ENCODE measurements around the gene ATG16L1.

The ATG16L1 gene

DNA sequence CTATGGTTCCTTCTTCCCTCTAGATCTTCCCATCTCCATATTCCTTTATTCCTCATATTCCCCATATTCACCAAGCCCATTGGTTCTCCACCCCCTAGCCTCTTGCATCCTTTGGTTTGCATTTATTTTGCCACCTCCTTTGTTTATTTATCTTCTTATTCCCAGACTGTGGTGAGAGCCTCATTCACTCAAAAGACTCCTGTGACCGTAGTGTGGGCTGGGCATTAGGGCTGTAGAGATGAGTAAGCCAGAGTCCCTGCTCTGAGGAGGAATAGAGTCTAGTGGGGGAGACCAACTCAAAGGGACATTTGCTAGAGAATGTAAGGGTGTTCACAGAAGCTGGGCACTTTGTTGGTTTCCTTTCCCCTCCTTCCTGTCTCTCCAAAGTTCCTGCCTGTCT, 8.3 kb downstream of the ATG16L1 start:
- no peaks in the 10 kb centered on the region for H3K9me3 ChIP-seq (replicated peaks in 1 of 11)
- peaks cover 95 to 100% (median 99%) of the 10 kb centered on the region in 11 experiments for H3K36me3 ChIP-seq
- H3K4me1 ChIP-seq: peaks cover 0 to 11% (median 0%) of the 10 kb centered on the region in 10 experiments; a peak in 3 of 20 replicates
- H3K4me3 ChIP-seq: no peak overlapping the region
- H3K4me2 ChIP-seq: no peak overlapping the region
- no peak overlapping the region for H3K27ac ChIP-seq
- peaks cover 28 to 99% (median 71%) of the 10 kb centered on the region in 11 experiments; a peak in 20 of 22 replicates for H4K20me1 ChIP-seq
- TF ChIP-seq Cebpa-rat (IDR thresholded peaks at IDR 0.05): no peak
- no peak overlapping the region for H3K9ac ChIP-seq
- H3K27me3 ChIP-seq: no peaks in the 10 kb centered on the region

- peaks cover 98 to 100% (median 100%) of the 10 kb centered on the region in 11 experiments for H3K36me3 ChIP-seq
- no peak overlapping the region for H3K27ac ChIP-seq
- H3K9me3 ChIP-seq (replicated peaks in 1 of 11): no peaks in the 10 kb centered on the region
- no peak overlapping the region for H3K4me2 ChIP-seq
- H4K20me1 ChIP-seq: peaks cover 21 to 92% (median 62%) of the 10 kb centered on the region in 11 experiments; a peak in 20 of 22 replicates
- H3K27me3 ChIP-seq: no peaks in the 10 kb centered on the region
- H3K4me1 ChIP-seq: 0 out of 20 replicates have a peak, but pooled peaks cover 0 to 5% (median 0%) of the 10 kb centered on the region in 10 experiments
- no peak overlapping the region for H3K9ac ChIP-seq
- TF ChIP-seq Cebpa-rat (IDR thresholded peaks at IDR 0.05): no peak
- no peak overlapping the region for H3K4me3 ChIP-seq
Observed at GRCh38 chr2:233260661-233261060, 9.2 kb downstream of the ATG16L1 start.

- Histone ChIP-seq H3K9ac (no peak overlapping the region), H3K4me1 (peaks cover 0 to 5% (median 0%) of the 10 kb centered on the region in 10 experiments; a peak in 2 of 20 replicates), H3K9me3 (replicated peaks in 1 of 11) (no peaks in the 10 kb centered on the region), H3K27ac (no peak overlapping the region), H3K4me2 (no peak overlapping the region), H4K20me1 (peaks cover 18 to 82% (median 51%) of the 10 kb centered on the region in 11 experiments; a peak in 19 of 22 replicates), H3K36me3 (peaks cover 98 to 100% (median 100%) of the 10 kb centered on the region in 11 experiments), H3K4me3 (no peak overlapping the region), H3K27me3 (no peaks in the 10 kb centered on the region)
- TF ChIP-seq Cebpa-rat (IDR thresholded peaks at IDR 0.05): no peak
Observed at GRCh38 chr2:233261819-233262555, 10.5 kb downstream of the ATG16L1 start.

GRCh38 chr2:233262562-233262961, 11.1 kb downstream of the ATG16L1 start:
- no peak for TF ChIP-seq Cebpa-rat (IDR thresholded peaks at IDR 0.05)
- Histone ChIP-seq H3K27ac (no peak overlapping the region), H3K4me2 (no peak overlapping the region), H3K4me1 (peaks cover 2 to 7% (median 3%) of the 10 kb centered on the region in 10 experiments; a peak in 17 of 20 replicates), H3K36me3 (peaks cover 98 to 100% (median 100%) of the 10 kb centered on the region in 11 experiments), H4K20me1 (peaks cover 22 to 82% (median 54%) of the 10 kb centered on the region in 11 experiments; a peak in 19 of 22 replicates), H3K9ac (no peak overlapping the region), H3K9me3 (replicated peaks in 1 of 11) (no peaks in the 10 kb centered on the region), H3K4me3 (no peak overlapping the region), H3K27me3 (no peaks in the 10 kb centered on the region)

DNA sequence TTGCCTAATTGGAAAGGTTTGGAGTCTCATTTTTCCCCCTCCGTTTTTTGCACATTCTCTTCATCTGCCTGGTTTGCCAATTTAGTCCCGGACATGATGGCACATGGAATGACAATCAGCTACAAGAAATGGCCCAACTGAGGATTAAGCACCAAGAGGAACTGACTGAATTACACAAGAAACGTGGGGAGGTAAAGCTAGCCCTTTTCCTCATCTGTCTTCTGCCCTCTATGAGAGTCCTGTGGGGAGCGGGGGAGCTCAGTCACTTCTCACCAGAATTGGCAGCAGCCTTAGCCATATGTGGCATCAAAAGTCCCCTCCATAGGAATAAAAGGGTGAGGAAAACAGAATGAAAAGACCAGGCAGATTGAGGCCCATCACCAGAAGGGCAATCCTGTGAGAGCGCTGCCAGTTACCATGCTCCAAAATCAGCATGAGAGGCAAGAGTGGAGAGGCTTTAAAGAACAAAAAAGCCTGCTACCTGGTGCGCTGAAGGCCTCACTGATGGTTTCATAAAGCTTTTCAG, 11.6 kb downstream of the ATG16L1 start:
- H3K9me3 ChIP-seq (replicated peaks in 1 of 11): no peaks in the 10 kb centered on the region
- no peaks in the 10 kb centered on the region for H3K27me3 ChIP-seq
- peaks cover 24 to 82% (median 59%) of the 10 kb centered on the region in 11 experiments; a peak in 19 of 22 replicates for H4K20me1 ChIP-seq
- no peak overlapping the region for H3K4me2 ChIP-seq
- H3K9ac ChIP-seq: no peak overlapping the region
- H3K4me3 ChIP-seq: no peak overlapping the region
- TF ChIP-seq Cebpa-rat (IDR thresholded peaks at IDR 0.05): no peak
- H3K27ac ChIP-seq: no peak overlapping the region
- peaks cover 99 to 100% (median 100%) of the 10 kb centered on the region in 11 experiments for H3K36me3 ChIP-seq
- H3K4me1 ChIP-seq: peaks cover 7 to 12% (median 9%) of the 10 kb centered on the region in 10 experiments; a peak in 17 of 20 replicates

GRCh38 chr2:233264667-233265066, 13.2 kb downstream of the ATG16L1 start:
- no peak for TF ChIP-seq Cebpa-rat (IDR thresholded peaks at IDR 0.05)
- Histone ChIP-seq H3K4me3 (no peak overlapping the region), H3K9ac (no peak overlapping the region), H4K20me1 (peaks cover 14 to 79% (median 48%) of the 10 kb centered on the region in 11 experiments; a peak in 19 of 22 replicates), H3K27ac (no peak overlapping the region), H3K4me1 (peaks cover 11 to 16% (median 15%) of the 10 kb centered on the region in 10 experiments; a peak in 17 of 20 replicates), H3K36me3 (peaks cover 99 to 100% (median 100%) of the 10 kb centered on the region in 11 experiments), H3K9me3 (replicated peaks in 1 of 11) (no peaks in the 10 kb centered on the region), H3K4me2 (no peak overlapping the region), H3K27me3 (no peaks in the 10 kb centered on the region)

DNA sequence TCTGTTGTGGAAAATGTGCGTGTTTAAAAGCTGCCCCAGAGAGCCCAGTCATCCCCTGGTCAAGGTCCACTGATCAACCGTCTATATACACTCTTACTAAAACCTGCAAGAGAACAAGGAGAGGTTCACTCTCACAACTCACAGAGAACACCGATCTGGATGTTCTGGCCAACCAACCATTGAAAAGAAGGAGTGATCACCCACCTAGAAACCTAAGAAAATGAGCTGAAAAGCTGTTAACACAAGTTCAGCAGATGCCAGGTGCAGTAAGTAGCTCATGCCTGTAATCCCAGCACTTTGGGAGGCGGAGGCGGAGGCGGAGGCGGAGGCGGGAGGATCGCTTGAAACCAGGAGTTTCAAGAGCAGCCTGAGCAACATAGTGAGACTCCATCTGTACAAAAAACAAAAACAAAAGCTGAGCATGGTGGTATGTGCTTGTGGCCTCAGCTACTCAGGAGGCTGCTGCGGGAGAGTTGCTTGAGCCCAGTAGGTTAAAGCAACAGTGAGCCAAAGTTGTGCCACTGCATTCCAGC, 14.5 kb downstream of the ATG16L1 start:
- H3K4me1 ChIP-seq: peaks cover 6 to 29% (median 25%) of the 10 kb centered on the region in 10 experiments; a peak in 18 of 20 replicates
- H3K9me3 ChIP-seq (replicated peaks in 1 of 11): no peaks in the 10 kb centered on the region
- no peak overlapping the region for H3K4me3 ChIP-seq
- no peak overlapping the region for H3K27ac ChIP-seq
- H3K27me3 ChIP-seq: no peaks in the 10 kb centered on the region
- peaks cover 99 to 100% (median 100%) of the 10 kb centered on the region in 11 experiments for H3K36me3 ChIP-seq
- no peak overlapping the region for H3K4me2 ChIP-seq
- no peak overlapping the region for H3K9ac ChIP-seq
- peaks cover 10 to 67% (median 37%) of the 10 kb centered on the region in 11 experiments; a peak in 19 of 22 replicates for H4K20me1 ChIP-seq
- TF ChIP-seq Cebpa-rat (IDR thresholded peaks at IDR 0.05): no peak

- TF ChIP-seq Cebpa-rat (IDR thresholded peaks at IDR 0.05): no peak
- H3K36me3 ChIP-seq: peaks cover 99 to 100% (median 100%) of the 10 kb centered on the region in 11 experiments
Observed at GRCh38 chr2:233266481-233266880, 15.0 kb downstream of the ATG16L1 start.

More at GRCh38 chr2:233266481-233266880, 15.0 kb downstream of the ATG16L1 start:
- H3K27ac ChIP-seq: no peak overlapping the region
- no peaks in the 10 kb centered on the region for H3K9me3 ChIP-seq (replicated peaks in 1 of 11)
- H4K20me1 ChIP-seq: peaks cover 10 to 62% (median 32%) of the 10 kb centered on the region in 11 experiments; a peak in 19 of 22 replicates
- H3K27me3 ChIP-seq: no peaks in the 10 kb centered on the region
- no peak overlapping the region for H3K9ac ChIP-seq
- H3K4me2 ChIP-seq: no peak overlapping the region
- H3K4me1 ChIP-seq: peaks cover 6 to 30% (median 25%) of the 10 kb centered on the region in 10 experiments; a peak in 18 of 20 replicates
- H3K4me3 ChIP-seq: no peak overlapping the region
